Spinal cord (tissue), 10 donors: ENCODE results near the gene CEBPG. TPM values are rescaled to one million over a fixed set of nuclear protein-coding genes. Genes with fewer than 3 reads are reported as not detected.

Experiments used
- DNase-seq, 6 donors: peaks; one replicate each; pipeline versions ENCODE4 v3.0.0 to v3.0.0-alpha.2; 2013 to 2015; ENCODE audit warnings: low spot score in 6 of 6, low read depth in 4 of 6
- H3K27ac ChIP-seq: one replicate; pipeline ENCODE4 v1.5.1; 2013; ENCODE audit warnings: low read depth, low read length, control low read depth
- H3K27me3 ChIP-seq: one replicate; pipeline ENCODE4 v1.6.1; 2013; ENCODE audit warnings: low read length; ENCODE audit not compliant: control insufficient read depth, insufficient read depth
- H3K36me3 ChIP-seq: one replicate; pipeline ENCODE4 v1.6.1; 2013; ENCODE audit warnings: low read length; ENCODE audit not compliant: control insufficient read depth, insufficient read depth
- H3K4me1 ChIP-seq: one replicate; pipeline ENCODE4 v1.6.1; 2013; ENCODE audit warnings: low read length; ENCODE audit not compliant: control insufficient read depth, insufficient read depth
- H3K4me3 ChIP-seq: one replicate; pipeline ENCODE4 v1.5.1; 2013; ENCODE audit warnings: low read depth, low read length, control low read depth
- H3K9me3 ChIP-seq: one replicate; pipeline ENCODE4 v1.6.1; 2013; ENCODE audit warnings: low read length; ENCODE audit not compliant: control insufficient read depth, insufficient read depth
- WGBS: methylation state at CpG from one replicate; pipeline ENCODE4 v1.1.5; 2013; ENCODE audit warnings: missing lambda C conversion rate; ENCODE audit not compliant: insufficient coverage; 5-methylcytosine and 5-hydroxymethylcytosine counted together
- polyA plus RNA-seq, 2 donors: library from polyadenylated mRNA; unstranded; fragments of 120-200 nt; gene quantifications; one replicate each; pipeline ENCODE4 v1.2.1, GENCODE V29; 2013; ENCODE audit not compliant: insufficient read length in 2 of 2
- total RNA-seq, 2 donors: library from RNA; depleted of rRNA in 1 of 2; stranded (reverse); fragments of 120-200 nt in 1 of 2; fragments of >200 nt in 1 of 2; gene quantifications; one replicate each; pipeline versions ENCODE4 v1.2.3 to v1.2.4, GENCODE V29; 2013 to 2014
- donor health status: healthy.

Gene CEBPG
- total and polyA plus RNA-seq, 4 donors: 19.2 to 36.3 (median 28.4) TPM

GRCh38 chr19:33417751-33418150, 44.2 kb downstream of the CEBPG start:
- Histone ChIP-seq H3K9me3 (no peaks in the 10 kb centered on the region), H3K27ac (no peak overlapping the region), H3K36me3 (peaks cover 24% of the 10 kb centered on the region), H3K27me3 (no peaks in the 10 kb centered on the region), H3K4me3 (no peak overlapping the region), H3K4me1 (peaks cover 49% of the 10 kb centered on the region)
- 97% methylated on average over 10 of the region's 14 CpGs for WGBS
- DNase-seq: no peak

GRCh38 chr19:33418461-33418860, 45.0 kb downstream of the CEBPG start:
- Histone ChIP-seq H3K36me3 (peaks cover 17% of the 10 kb centered on the region), H3K4me3 (no peak overlapping the region), H3K9me3 (no peaks in the 10 kb centered on the region), H3K4me1 (peaks cover 44% of the 10 kb centered on the region), H3K27ac (no peak overlapping the region), H3K27me3 (no peaks in the 10 kb centered on the region)
- DNase-seq: no peak
- WGBS: 82% methylated on average over 12 of the region's 12 CpGs

- WGBS: 70% methylated on average over 20 of the region's 20 CpGs
- Histone ChIP-seq H3K9me3 (no peaks in the 10 kb centered on the region), H3K4me3 (no peak overlapping the region), H3K27ac (no peak overlapping the region), H3K4me1 (peaks cover 39% of the 10 kb centered on the region), H3K36me3 (peaks cover 10% of the 10 kb centered on the region), H3K27me3 (no peaks in the 10 kb centered on the region)
- DNase-seq: peak in 1 of 6 donors; percentile 79
Measured at GRCh38 chr19:33418871-33419787, 45.6 kb downstream of the CEBPG start.

- DNase-seq: peak in 2 of 6 donors; percentile 48 to 95
- WGBS: 30% methylated on average over 6 of the region's 6 CpGs
- H3K9me3 ChIP-seq: no peaks in the 10 kb centered on the region
Measured at GRCh38 chr19:33419788-33420130, 46.2 kb downstream of the CEBPG start.

GRCh38 chr19:33420821-33421220, 47.3 kb downstream of the CEBPG start:
- 80% methylated on average over 9 of the region's 9 CpGs for WGBS
- peaks cover 35% of the 10 kb centered on the region for H3K4me1 ChIP-seq

More at GRCh38 chr19:33419788-33420130, 46.2 kb downstream of the CEBPG start:
- Histone ChIP-seq H3K27ac (no peak overlapping the region), H3K27me3 (no peaks in the 10 kb centered on the region), H3K36me3 (peaks cover 9% of the 10 kb centered on the region), H3K4me1 (peaks cover 39% of the 10 kb centered on the region), H3K4me3 (no peak overlapping the region)

GRCh38 chr19:33421368-33421767, 47.9 kb downstream of the CEBPG start:
- WGBS: 96% methylated on average over 4 of the region's 7 CpGs
- DNase-seq: no peak
- H3K27me3 ChIP-seq: no peaks in the 10 kb centered on the region
- peaks cover 5% of the 10 kb centered on the region for H3K36me3 ChIP-seq
- no peak overlapping the region for H3K27ac ChIP-seq
- H3K4me1 ChIP-seq: peaks cover 29% of the 10 kb centered on the region
- H3K9me3 ChIP-seq: no peaks in the 10 kb centered on the region
- H3K4me3 ChIP-seq: no peak overlapping the region

More at GRCh38 chr19:33420821-33421220, 47.3 kb downstream of the CEBPG start:
- no peak for DNase-seq
- H3K27me3 ChIP-seq: no peaks in the 10 kb centered on the region
- peaks cover 5% of the 10 kb centered on the region for H3K36me3 ChIP-seq
- H3K9me3 ChIP-seq: no peaks in the 10 kb centered on the region
- no peak overlapping the region for H3K4me3 ChIP-seq
- H3K27ac ChIP-seq: no peak overlapping the region

GRCh38 chr19:33422369-33423180, 49.1 kb downstream of the CEBPG start:
- peaks cover 5% of the 10 kb centered on the region for H3K36me3 ChIP-seq
- WGBS: 100% methylated on average over 3 of the region's 3 CpGs
- H3K27me3 ChIP-seq: no peaks in the 10 kb centered on the region
- no peak for DNase-seq
- peaks cover 25% of the 10 kb centered on the region for H3K4me1 ChIP-seq
- H3K4me3 ChIP-seq: no peak overlapping the region
- H3K27ac ChIP-seq: no peak overlapping the region
- H3K9me3 ChIP-seq: no peaks in the 10 kb centered on the region

GRCh38 chr19:33424181-33424580, 50.7 kb downstream of the CEBPG start:
- H3K27ac ChIP-seq: no peak overlapping the region
- H3K9me3 ChIP-seq: no peaks in the 10 kb centered on the region
- no peaks in the 10 kb centered on the region for H3K27me3 ChIP-seq
- WGBS: 90% methylated on average over 5 of the region's 8 CpGs
- peaks cover 14% of the 10 kb centered on the region for H3K4me1 ChIP-seq
- DNase-seq: no peak
- H3K36me3 ChIP-seq: peaks cover under 1% of the 10 kb centered on the region
- H3K4me3 ChIP-seq: no peak overlapping the region

GRCh38 chr19:33426621-33427361, 53.3 kb downstream of the CEBPG start:
- 59% methylated on average over 20 of the region's 24 CpGs for WGBS
- H3K27me3 ChIP-seq: no peaks in the 10 kb centered on the region
- peaks cover 28% of the 10 kb centered on the region for H3K4me1 ChIP-seq
- peak in 1 of 6 donors; percentile 68 for DNase-seq
- no peak overlapping the region for H3K4me3 ChIP-seq
- no peak overlapping the region for H3K27ac ChIP-seq
- H3K9me3 ChIP-seq: no peaks in the 10 kb centered on the region
- H3K36me3 ChIP-seq: no peaks in the 10 kb centered on the region
